ENCODE results near the gene ANKRD35.

The ANKRD35 gene

DNA sequence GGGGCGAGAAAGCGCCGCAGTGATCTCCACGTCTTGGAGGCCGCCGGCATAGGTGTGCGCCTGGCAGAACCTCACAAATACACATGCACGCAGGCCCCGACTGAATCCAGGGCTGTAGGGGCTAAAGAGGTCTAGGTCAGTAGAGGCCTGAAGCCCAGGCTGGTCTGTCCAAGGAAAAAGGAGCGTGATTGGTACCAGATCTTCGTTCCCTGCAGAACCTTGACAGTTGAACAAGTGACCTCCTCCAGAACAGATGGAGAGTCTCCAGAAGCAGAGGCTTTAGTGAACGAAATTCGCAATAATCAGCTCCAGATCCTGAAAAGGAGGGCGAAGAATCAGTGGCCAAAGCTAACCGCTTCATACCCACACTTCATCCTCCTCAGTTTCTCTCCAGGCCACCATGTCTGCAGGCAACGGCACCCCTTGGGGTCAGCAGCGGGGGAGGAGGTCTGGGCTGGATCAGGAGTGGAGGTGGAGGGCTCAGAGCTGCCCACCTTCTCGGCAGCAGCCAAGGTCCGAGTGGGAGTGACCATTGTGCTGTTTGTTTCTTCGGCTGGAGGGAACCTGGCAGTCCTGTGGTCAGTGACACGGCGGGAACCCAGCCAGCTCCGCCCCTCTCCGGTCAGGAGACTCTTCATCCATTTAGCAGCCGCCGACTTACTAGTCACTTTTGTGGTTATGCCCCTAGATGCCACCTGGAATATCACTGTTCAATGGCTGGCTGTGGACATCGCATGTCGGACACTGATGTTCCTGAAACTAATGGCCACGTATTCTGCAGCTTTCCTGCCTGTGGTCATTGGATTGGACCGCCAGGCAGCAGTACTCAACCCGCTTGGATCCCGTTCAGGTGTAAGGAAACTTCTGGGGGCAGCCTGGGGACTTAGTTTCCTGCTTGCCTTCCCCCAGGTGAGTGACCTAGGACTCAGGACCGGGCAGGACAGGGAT lies 33.6 kb upstream of the ANKRD35 start:
- H3K9ac ChIP-seq: peak overlapping the region; percentile 91
- H3K4me1 ChIP-seq: peaks cover 26% of the 10 kb centered on the region
- H3K9me3 ChIP-seq: no peaks in the 10 kb centered on the region
- peak overlapping the region; percentile 80 for H3K27ac ChIP-seq
- TF ChIP-seq Cebpa-rat (IDR thresholded peaks at IDR 0.05): no peak
- H3K36me3 ChIP-seq: peaks cover 49% of the 10 kb centered on the region
- peak overlapping the region; percentile 100 for H3K4me2 ChIP-seq
- H3K27me3 ChIP-seq: no peaks in the 10 kb centered on the region
- H3K4me3 ChIP-seq: peak overlapping the region; percentile 94
- H4K20me1 ChIP-seq: no peaks in the 10 kb centered on the region

DNA sequence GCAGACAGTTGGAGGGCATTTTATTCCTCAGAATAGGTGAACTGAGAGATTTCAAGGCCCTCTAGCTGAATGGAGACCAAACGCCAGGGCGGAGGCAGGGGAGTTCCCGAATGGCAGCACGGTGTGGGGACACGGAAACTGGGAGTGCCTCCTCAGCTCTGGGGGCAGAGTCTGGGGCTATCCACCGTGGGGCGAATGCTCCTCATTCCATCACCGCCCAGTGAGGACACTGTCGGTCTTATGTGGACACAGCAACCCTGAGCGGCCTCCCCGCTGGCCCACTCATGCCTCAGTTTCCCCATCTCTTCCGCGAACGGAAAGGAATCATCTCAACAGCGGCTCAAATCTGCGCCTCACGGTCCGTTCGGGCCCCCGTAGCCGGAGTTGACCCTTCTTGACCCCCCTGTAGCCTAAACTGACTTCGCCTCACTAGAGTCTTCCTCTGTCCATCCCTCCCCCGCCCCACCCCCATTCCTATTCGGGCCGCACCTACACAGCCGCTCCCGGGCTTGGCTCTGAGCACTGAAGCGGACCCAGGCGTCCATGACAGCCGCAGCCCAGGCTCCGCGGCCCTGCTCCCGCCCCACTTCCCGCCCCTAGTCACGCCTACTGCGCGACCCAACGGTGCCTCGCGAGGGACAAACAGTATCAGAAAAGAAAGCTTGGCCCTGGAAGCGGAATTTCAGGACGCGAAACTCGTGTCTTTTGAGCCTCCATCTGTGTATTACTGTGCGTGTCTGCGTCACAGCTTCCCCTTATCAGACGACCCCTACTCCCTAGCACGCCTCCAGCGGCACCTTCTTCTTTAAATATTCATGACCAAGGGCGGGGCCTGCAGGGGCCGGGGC lies 32.7 kb upstream of the ANKRD35 start, which contains the start of gene PEX11B:
PEX11B (minus strand) TSS at position 574 of the 848 bp plus-strand sequence; CDS start at position 545, 29 bp downstream.
- Histone ChIP-seq H3K9ac (peak within 1 kb of the TSS; percentile 91), H3K4me3 (peak within 1 kb of the TSS; percentile 94), H3K27ac (peak within 1 kb of the TSS; percentile 80), H4K20me1 (no peaks in the 10 kb centered on the region), H3K9me3 (no peaks in the 10 kb centered on the region), H3K4me1 (peaks cover 26% of the 10 kb centered on the region), H3K4me2 (peak within 1 kb of the TSS; percentile 100), H3K36me3 (peaks cover 52% of the 10 kb centered on the region), H3K27me3 (no peaks in the 10 kb centered on the region)
- no peak for TF ChIP-seq Cebpa-rat (IDR thresholded peaks at IDR 0.05)

DNA sequence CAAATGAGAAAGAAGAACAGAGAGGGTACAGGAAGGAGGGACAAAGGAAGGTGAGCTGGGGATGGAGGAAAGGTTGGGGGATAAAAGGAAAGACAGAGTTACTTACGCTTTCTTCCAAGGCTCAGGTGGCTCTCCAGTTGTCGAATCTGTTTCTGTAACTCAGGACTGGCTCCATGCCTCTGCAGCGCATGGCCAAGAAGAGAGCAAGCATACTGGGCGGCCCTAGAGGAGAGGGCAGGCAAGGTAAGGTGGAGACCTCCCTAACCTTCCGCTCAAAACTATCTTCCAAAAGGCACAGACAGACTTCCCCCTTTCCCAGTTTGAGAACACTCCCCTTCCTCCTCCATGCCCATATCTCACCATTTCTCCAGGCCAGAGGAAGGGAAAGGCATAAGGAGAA lies 31.9 kb upstream of the ANKRD35 start:
- peak overlapping the region; percentile 88 for H3K4me2 ChIP-seq
- H3K4me1 ChIP-seq: peaks cover 26% of the 10 kb centered on the region
- no peaks in the 10 kb centered on the region for H3K27me3 ChIP-seq
- peak overlapping the region; percentile 80 for H3K27ac ChIP-seq
- peak overlapping the region; percentile 94 for H3K4me3 ChIP-seq
- no peak for TF ChIP-seq Cebpa-rat (IDR thresholded peaks at IDR 0.05)
- no peaks in the 10 kb centered on the region for H3K9me3 ChIP-seq
- H4K20me1 ChIP-seq: no peaks in the 10 kb centered on the region
- H3K9ac ChIP-seq: peak overlapping the region; percentile 91
- H3K36me3 ChIP-seq: peaks cover 53% of the 10 kb centered on the region

DNA sequence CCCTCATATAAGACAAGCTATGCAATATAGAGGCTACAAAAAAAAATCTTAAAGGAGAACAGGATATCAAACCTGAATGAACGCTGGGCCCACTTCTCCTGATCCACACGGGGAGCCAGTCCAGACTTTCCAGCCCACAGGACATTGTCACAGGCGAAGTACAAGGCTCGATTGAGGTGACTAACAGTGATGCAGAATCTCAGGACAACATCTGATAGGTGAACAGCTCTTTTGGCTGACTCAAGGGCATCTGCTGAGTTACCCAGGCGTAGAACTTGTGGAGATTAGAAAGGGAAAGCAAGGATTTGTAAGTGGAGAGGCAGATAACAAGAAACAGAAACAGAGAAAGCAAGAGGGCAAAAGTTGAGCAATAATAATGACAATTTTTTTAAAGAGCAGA lies 31.1 kb upstream of the ANKRD35 start:
- TF ChIP-seq Cebpa-rat (IDR thresholded peaks at IDR 0.05): no peak
- Histone ChIP-seq H3K4me1 (peaks cover 26% of the 10 kb centered on the region), H3K9ac (0 out of 2 replicates have a peak overlapping the region, but pooled peaks have one; percentile 31), H3K9me3 (no peaks in the 10 kb centered on the region), H3K27me3 (no peaks in the 10 kb centered on the region), H3K4me3 (no peak overlapping the region), H4K20me1 (no peaks in the 10 kb centered on the region), H3K36me3 (peaks cover 56% of the 10 kb centered on the region), H3K27ac (no peak overlapping the region), H3K4me2 (peak overlapping the region; percentile 88)

DNA sequence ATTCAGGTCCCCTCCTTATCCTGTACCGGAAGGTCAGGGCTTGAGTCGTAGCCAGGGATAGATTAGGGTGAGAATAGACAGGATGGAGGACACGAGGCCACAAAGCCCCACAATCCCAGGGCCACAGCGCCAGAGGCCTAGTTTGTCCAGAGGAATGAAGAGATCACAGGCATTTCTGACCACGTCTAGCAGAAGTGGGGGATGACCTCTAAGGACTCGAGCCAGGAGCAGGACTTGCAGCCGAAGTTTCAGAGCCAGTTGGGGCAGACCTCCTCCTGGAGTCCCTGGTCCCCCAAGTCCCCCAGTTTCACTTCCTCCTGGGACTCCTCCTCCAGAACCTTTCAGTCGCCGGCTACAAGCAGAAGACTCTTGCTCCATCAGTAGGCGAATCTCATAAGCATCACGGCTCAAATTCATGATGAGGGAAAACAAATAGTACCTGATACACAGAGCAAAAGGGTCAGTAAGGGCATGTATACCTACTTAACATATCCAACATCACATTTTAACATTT lies 26.5 kb upstream of the ANKRD35 start:
- Histone ChIP-seq H3K9me3 (no peaks in the 10 kb centered on the region), H3K9ac (no peak overlapping the region), H3K4me3 (no peak overlapping the region), H3K27ac (no peak overlapping the region), H3K36me3 (peaks cover 67% of the 10 kb centered on the region), H4K20me1 (no peaks in the 10 kb centered on the region), H3K4me2 (no peak overlapping the region), H3K4me1 (peaks cover 17% of the 10 kb centered on the region), H3K27me3 (no peaks in the 10 kb centered on the region)
- no peak for TF ChIP-seq Cebpa-rat (IDR thresholded peaks at IDR 0.05)

DNA sequence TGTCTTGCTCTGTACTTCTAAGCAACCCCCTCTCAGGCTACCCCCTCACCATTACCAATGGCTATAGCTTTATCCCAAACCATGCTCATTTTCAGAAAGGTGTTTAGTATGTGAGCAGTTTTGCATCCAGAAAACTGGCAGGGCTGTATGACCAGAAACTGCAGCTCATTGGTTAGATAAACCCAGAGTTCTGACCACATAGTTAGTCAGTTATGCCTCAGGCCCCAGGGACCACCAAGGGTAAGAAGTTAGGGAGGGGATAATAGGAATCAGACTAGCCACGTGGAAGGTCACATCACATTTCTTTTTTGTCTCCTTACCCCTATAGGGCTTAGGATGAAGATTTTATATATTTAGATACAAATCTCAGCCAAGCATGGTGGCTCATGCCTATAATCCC lies 23.0 kb upstream of the ANKRD35 start:
- no peak overlapping the region for H3K27ac ChIP-seq
- H3K4me3 ChIP-seq: no peak overlapping the region
- no peak for TF ChIP-seq Cebpa-rat (IDR thresholded peaks at IDR 0.05)

DNA sequence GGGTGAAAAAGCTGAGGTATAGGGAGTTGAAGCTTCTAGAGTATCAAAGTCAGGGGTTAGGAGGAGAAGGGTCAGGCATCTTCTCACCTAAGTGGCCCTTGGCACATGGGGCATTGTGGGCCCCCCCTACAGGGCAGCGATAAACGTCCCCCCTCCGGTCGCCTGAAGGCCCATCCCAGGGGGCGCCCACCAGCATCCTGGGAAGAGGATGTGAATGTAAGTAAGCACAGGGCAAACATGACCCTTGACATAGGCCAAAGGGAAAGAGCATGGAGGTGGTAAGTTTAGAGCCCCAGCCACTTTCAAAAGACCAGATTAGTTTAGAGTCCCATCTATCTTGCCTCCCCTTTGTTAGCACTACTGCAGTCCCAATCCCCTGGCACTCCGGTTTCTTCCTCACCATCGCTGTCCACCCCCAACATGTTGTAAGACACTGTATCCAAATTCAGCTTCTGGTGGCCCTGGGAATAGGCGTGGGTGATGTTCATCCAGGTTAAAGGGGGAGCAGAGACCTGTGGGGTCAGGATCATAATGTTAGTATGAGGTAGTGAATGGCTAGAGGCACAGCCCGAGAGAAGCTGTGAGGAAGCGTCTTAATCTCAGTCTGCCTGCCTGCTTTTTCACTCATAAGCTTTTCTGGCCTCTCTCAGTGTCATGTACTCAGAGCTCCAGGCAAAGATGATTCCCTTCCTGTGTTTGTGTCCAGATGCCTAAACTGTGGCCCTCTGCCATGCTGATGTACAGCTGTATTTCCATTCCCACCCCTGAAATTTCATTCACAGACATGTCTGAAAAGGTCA lies 21.5 kb upstream of the ANKRD35 start:
- no peak for TF ChIP-seq Cebpa-rat (IDR thresholded peaks at IDR 0.05)
- H3K4me2 ChIP-seq: no peak overlapping the region

More for the DNA sequence above, 23.0 kb upstream of the ANKRD35 start:
- Histone ChIP-seq H3K4me1 (peaks cover 9% of the 10 kb centered on the region), H3K4me2 (peak overlapping the region; percentile 28), H3K36me3 (peaks cover 34% of the 10 kb centered on the region), H4K20me1 (no peaks in the 10 kb centered on the region), H3K27me3 (no peaks in the 10 kb centered on the region), H3K9ac (0 out of 2 replicates have a peak overlapping the region, but pooled peaks have one; percentile 0), H3K9me3 (no peaks in the 10 kb centered on the region)

DNA sequence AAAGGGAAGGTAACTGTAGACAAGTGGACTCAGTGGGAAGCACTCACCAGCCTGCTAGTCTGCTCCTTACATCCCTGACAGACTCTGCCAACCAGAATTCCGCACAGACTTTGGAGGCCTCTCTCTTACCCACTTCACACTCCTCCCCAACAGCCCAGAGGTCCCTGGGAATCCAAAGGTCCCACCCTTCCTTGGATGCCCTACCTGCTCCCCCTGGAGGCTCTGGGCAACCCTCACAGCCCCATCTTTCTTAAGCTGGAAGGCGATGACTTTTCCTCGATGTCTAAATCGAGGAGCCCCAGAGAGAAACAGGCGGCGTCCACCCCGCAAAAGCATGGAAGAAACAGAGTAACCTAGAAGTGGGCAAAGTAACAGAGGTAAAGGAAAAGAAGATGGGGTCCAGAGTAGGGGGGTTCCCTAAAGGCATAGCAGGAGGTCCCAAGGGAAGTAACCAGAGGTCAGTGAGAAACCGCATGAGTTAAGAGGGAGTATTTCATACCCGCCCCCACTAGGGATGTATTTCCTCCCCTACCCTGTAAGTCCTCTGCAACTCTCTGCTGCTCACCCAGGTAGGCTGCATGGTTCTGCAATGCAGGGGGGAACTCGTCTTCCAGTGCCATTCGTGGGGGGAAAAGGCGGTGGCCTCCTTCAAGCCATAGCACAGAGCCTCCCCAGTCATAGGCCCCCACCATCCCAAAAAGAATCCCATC lies 15.8 kb upstream of the ANKRD35 start:
- Histone ChIP-seq H3K4me2 (no peak overlapping the region), H3K9me3 (no peaks in the 10 kb centered on the region), H3K27ac (no peak overlapping the region), H3K4me3 (no peak overlapping the region), H3K9ac (no peak overlapping the region), H4K20me1 (no peaks in the 10 kb centered on the region), H3K4me1 (no peaks in the 10 kb centered on the region), H3K36me3 (no peaks in the 10 kb centered on the region), H3K27me3 (no peaks in the 10 kb centered on the region)
- no peak for TF ChIP-seq Cebpa-rat (IDR thresholded peaks at IDR 0.05)

More for the DNA sequence above, 21.5 kb upstream of the ANKRD35 start:
- H3K27ac ChIP-seq: no peak overlapping the region
- no peak overlapping the region for H3K9ac ChIP-seq
- no peak overlapping the region for H3K4me3 ChIP-seq
- no peaks in the 10 kb centered on the region for H3K27me3 ChIP-seq
- peaks cover 19% of the 10 kb centered on the region for H3K36me3 ChIP-seq
- H4K20me1 ChIP-seq: no peaks in the 10 kb centered on the region
- peaks cover 9% of the 10 kb centered on the region for H3K4me1 ChIP-seq
- no peaks in the 10 kb centered on the region for H3K9me3 ChIP-seq

Data from BLaER1 (cell line).